Osteocyte (in vitro differentiated cells): Measurements from ENCODE around the gene GSTA1. TPM values are rescaled to one million over a fixed set of nuclear protein-coding genes. Genes with fewer than 3 reads are reported as not detected.
"Not testable (repeated sequence)": the region's sequence is repeated elsewhere in the genome, so short reads cannot be mapped to it uniquely, and the experiment has no call there.

Source experiments
- DNase-seq: peaks from one replicate; pipeline ENCODE4 v3.0.0; 2021; ENCODE audit warnings: mixed read lengths; ENCODE audit not compliant: unreplicated experiment; ENCODE audit errors: extremely low spot score
- H3K27ac Mint-ChIP-seq: one replicate; pipeline ENCODE4 v1.8.0; 2021; ENCODE audit warnings: mild to moderate bottlenecking, mixed read lengths; ENCODE audit not compliant: unreplicated experiment
- H3K27me3 Mint-ChIP-seq: one replicate; pipeline ENCODE4 v1.8.0; 2021; ENCODE audit warnings: mixed read lengths; ENCODE audit not compliant: unreplicated experiment
- H3K36me3 Mint-ChIP-seq: one replicate; pipeline ENCODE4 v1.8.0; 2021; ENCODE audit warnings: mixed read lengths; ENCODE audit not compliant: unreplicated experiment
- H3K4me1 Mint-ChIP-seq: one replicate; pipeline ENCODE4 v1.8.0; 2021; ENCODE audit warnings: mixed read lengths; ENCODE audit not compliant: unreplicated experiment
- H3K4me3 Mint-ChIP-seq: one replicate; pipeline ENCODE4 v1.8.0; 2021; ENCODE audit warnings: mild to moderate bottlenecking, moderate library complexity, mixed read lengths; ENCODE audit not compliant: unreplicated experiment
- H3K9me3 Mint-ChIP-seq: one replicate; pipeline ENCODE4 v1.8.0; 2021; ENCODE audit warnings: mixed read lengths; ENCODE audit not compliant: unreplicated experiment
- total RNA-seq: library from RNA; stranded (reverse); gene quantifications from 2 replicates; pipeline ENCODE4 v1.2.1, GENCODE V29; 2021
- TF ChIP-seq, protein P1 (sequence below): fragments of 200-600 bp; sonication (generic); IDR thresholded peaks from 2 replicates; pipeline ENCODE4 v1.5.0; 2021; ENCODE audit warnings: antibody characterized with exemption, mild to moderate bottlenecking, moderate library complexity

GSTA1 gene
- total RNA-seq, 1 donor from 2014 or later = not detected

DNA sequence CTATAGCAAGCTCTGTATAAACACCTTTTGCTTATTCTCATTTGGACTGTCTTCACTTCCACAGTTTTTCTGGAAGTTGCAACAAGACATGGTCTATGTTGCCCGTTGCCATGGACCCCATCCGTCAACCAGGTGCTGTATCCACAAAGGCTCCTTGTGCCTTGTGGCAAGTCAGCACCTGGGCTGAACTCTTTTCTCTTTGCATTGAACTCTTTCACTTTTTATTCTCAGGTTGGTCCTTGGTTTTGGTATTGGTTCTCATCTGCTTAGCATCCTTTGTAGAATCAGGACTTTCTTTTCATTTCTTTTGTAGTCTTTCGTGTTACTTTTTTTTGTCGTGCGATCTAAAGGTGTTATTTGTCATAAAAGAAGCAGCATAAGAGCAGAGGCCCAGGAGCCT lies 5.0 kb upstream of the GSTA1 start:
- Mint-ChIP-seq H3K27me3 (peaks cover 11% of the 10 kb centered on the region), H3K36me3 (no peaks in the 10 kb centered on the region), H3K27ac (no peak overlapping the region), H3K9me3 (no peaks in the 10 kb centered on the region), H3K4me1 (no peaks in the 10 kb centered on the region), H3K4me3 (no peak overlapping the region)
- no peak for DNase-seq
- TF ChIP-seq, protein P1, sequence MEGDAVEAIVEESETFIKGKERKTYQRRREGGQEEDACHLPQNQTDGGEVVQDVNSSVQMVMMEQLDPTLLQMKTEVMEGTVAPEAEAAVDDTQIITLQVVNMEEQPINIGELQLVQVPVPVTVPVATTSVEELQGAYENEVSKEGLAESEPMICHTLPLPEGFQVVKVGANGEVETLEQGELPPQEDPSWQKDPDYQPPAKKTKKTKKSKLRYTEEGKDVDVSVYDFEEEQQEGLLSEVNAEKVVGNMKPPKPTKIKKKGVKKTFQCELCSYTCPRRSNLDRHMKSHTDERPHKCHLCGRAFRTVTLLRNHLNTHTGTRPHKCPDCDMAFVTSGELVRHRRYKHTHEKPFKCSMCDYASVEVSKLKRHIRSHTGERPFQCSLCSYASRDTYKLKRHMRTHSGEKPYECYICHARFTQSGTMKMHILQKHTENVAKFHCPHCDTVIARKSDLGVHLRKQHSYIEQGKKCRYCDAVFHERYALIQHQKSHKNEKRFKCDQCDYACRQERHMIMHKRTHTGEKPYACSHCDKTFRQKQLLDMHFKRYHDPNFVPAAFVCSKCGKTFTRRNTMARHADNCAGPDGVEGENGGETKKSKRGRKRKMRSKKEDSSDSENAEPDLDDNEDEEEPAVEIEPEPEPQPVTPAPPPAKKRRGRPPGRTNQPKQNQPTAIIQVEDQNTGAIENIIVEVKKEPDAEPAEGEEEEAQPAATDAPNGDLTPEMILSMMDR = no peak

DNA sequence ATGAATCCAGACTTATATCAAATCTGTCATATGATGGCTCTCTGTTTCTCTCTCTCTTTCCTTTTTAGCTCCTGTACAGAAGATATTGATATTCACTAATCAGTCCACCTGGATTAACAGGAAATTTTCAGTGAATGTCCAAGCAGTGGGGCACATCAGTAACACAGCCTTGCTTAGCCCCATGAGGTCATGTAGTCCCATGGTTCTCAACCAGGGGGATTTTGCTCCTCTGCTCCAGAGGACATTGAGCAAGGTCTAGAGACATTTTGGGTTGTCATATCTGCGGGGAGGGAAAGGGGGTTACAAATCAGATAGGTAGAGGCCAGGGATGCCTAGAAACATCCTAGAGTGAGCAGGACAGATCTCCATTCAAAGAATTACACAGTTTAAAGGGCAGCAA lies 810 bp downstream of the GSTA1 start:
- DNase-seq = no peak
- TF ChIP-seq, protein P1 = no peak
- no peaks in the 10 kb centered on the region for H3K36me3 Mint-ChIP-seq
- no peak overlapping the region for H3K27ac Mint-ChIP-seq
- no peak overlapping the region for H3K4me3 Mint-ChIP-seq
- no peaks in the 10 kb centered on the region for H3K9me3 Mint-ChIP-seq
- H3K27me3 Mint-ChIP-seq = peaks cover 24% of the 10 kb centered on the region
- H3K4me1 Mint-ChIP-seq = no peaks in the 10 kb centered on the region

DNA sequence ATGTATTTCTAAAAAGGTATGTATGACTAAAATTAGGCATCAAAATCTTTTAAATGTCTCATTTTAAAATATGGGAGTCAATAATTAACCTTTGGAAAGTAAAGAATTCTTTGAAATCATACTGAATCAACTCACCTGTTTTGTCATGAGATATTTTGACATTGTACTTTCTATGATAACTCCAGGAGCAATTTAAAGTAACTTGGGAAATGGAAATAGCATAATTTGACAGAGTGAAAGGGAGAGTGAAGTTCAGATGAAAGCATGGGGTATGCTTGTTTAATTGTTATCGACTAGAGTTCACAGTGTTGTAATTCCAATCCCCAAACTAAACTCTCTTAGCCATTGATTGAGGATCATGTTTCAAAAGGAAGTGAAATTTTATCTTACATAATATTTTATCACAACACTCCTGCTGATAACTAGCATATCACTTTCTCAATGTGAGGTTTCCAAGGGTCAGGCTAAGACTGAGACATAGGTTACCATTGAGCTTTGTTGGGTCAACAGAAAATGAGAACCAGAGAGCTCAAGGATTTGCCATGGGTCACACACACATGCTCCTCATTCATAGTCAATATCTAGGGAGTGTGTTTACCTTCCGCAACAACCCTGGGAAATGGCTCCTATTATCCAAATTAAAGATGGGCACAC lies 2.3 kb downstream of the GSTA1 start:
- H3K27ac Mint-ChIP-seq = no peak overlapping the region
- H3K4me3 Mint-ChIP-seq = no peak overlapping the region
- H3K27me3 Mint-ChIP-seq = peaks cover 21% of the 10 kb centered on the region
- no peaks in the 10 kb centered on the region for H3K36me3 Mint-ChIP-seq
- H3K9me3 Mint-ChIP-seq = no peaks in the 10 kb centered on the region
- no peaks in the 10 kb centered on the region for H3K4me1 Mint-ChIP-seq
- no peak for DNase-seq
- TF ChIP-seq, protein P1 = no peak

DNA sequence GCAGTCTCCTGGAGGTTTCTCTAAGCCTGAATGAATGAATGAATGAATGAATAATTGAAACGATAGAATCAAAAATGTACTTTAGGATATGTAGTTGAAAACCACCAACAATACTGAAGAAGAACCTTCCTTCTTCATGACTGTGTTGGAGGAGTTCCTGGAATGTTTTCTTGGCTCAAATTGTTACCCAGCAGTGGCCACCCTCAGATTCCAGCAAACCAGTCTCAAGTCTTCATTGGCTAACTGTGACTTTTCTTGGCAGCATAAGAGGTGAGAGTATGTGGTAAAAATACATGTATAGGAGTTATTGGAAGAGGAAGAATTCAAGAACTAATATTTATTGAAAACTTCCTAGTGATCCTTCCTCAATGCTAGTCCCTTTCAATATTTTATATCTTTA lies 4.3 kb downstream of the GSTA1 start:
- not testable (repeated sequence) for H3K4me3 Mint-ChIP-seq, DNase-seq, H3K9me3 Mint-ChIP-seq, H3K4me1 Mint-ChIP-seq, H3K36me3 Mint-ChIP-seq, H3K27ac Mint-ChIP-seq
- H3K27me3 Mint-ChIP-seq = peaks cover 18% of the 10 kb centered on the region

DNA sequence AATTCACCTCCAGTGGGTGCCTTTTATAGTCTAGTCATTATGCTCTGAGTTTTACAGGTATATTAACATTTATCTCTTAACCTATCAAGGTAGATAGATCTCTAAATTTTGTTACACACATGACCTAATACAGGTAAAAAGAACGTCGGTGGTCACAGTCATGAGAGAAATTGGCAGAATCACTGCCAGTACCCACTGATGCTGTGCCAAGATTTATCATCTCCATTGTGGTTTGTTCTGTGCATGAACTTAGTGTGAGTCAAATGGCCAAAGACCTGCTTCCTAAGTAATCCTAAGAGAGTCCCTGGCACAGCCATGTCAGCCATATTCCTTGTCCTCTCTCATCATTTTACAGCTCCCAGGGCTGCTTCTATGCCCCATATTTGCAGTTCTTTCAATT lies 9.2 kb downstream of the GSTA1 start:
- H3K4me1 Mint-ChIP-seq, H3K4me3 Mint-ChIP-seq, H3K36me3 Mint-ChIP-seq, H3K27me3 Mint-ChIP-seq, H3K27ac Mint-ChIP-seq, DNase-seq, H3K9me3 Mint-ChIP-seq: not testable (repeated sequence)

DNA sequence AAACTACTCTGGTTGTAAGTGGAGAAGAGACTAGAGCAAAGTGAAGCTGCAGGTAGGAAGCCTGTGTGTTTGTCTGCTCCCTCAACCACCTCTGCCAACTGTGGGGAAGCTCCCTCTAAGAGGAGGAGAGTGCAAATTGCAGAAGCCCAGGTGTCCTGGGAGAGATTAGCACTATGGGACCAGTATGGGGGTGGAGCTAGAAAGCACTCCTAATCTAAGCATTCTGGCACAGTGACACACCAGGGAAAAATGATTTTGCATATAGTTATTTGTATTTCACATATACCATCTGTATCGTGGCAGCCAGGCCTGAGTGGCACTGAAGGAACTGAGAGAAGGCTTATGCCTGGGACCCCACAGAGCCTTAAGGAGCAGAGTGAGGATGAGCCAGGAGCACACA lies 12.8 kb downstream of the GSTA1 start:
- Mint-ChIP-seq H3K4me3 (no peak overlapping the region), H3K36me3 (no peaks in the 10 kb centered on the region), H3K27ac (no peak overlapping the region), H3K9me3 (peaks cover 7% of the 10 kb centered on the region), H3K27me3 (peaks cover 3% of the 10 kb centered on the region), H3K4me1 (no peaks in the 10 kb centered on the region)
- no peak for DNase-seq
- TF ChIP-seq, protein P1 = no peak

DNA sequence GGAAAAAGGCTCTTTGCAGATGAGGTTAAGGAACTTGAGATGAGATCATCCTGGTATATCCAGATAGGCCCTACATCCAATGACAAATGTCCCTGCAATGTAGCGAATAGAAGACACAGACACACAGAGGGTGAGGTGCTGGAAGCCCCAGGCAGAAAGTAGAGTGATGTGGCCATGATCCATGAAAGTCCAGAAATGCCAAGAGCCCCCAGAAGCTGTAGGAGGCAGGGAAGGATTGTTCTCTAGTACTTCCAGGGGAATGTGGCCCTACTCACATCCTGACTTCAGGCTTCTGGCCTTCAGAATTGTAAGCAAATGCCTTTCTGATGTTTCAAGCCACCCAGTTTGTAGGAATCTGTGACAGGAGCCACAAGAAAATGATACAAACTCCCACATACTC lies 14.0 kb downstream of the GSTA1 start:
- not testable (repeated sequence) for H3K36me3 Mint-ChIP-seq, H3K9me3 Mint-ChIP-seq, DNase-seq, H3K27me3 Mint-ChIP-seq, H3K4me3 Mint-ChIP-seq, H3K27ac Mint-ChIP-seq, H3K4me1 Mint-ChIP-seq
